ENCODE results near the gene SPTBN5. TPM values are rescaled to one million over a fixed set of nuclear protein-coding genes. Genes with fewer than 3 reads are reported as not detected.

Gene SPTBN5
- total RNA-seq, 1 experiment from 2014 or later, result 0.96 TPM

DNA sequence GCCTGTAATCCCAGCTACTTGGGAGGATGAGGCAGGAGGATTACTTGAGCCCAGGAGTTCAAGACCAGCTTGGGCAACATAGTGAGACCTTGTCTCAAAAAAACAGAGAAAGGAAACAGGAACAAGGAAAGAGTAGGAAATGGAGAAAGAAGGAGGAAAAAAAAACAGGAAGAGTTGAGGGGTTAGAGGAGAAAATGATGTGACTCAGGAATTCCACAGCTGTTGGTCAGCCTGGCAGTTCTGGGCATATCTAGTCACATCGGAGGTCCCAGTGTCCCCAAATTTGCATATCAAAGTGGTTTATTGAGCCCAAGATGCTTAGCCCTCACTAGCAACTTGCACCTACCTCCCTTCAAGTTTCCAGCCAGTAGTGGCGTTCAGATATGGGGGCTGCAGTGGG, 84.7 kb downstream of the SPTBN5 start:
- POLR2A ChIA-PET, result no interaction called here
- Histone ChIP-seq H3K9ac (ENCODE audit: low read length) (no peak overlapping the region), H3K27ac (ENCODE audit: low read depth, low read length) (no peak overlapping the region), H3K4me3 (replicated peaks in 1 of 2; ENCODE audit: low read depth in 1 of 2, low read length in 2 of 2) (no peak overlapping the region), H3K36me3 (ENCODE audit: control insufficient read depth in 1 of 2, insufficient read depth in 2 of 2, low read length in 2 of 2) (no peaks in the 10 kb centered on the region; a peak in 1 of 4 replicates), H2AFZ (ENCODE audit: low read depth, low read length, poor library complexity, severe bottlenecking) (no peak overlapping the region), H3K4me1 (ENCODE audit: control insufficient read depth in 1 of 2, insufficient read depth in 2 of 2, low read length in 2 of 2) (peaks cover 12 to 21% of the 10 kb centered on the region in 2 experiments; a peak in 3 of 4 replicates), H3K4me2 (ENCODE audit: low read length) (no peak overlapping the region), H3K79me2 (ENCODE audit: insufficient read depth, low read length) (no peaks in the 10 kb centered on the region), H3K9me2 (ENCODE audit: insufficient read depth) (no peaks in the 10 kb centered on the region), H3K9me3 (ENCODE audit: control insufficient read depth in 1 of 2, insufficient read depth in 1 of 2, low read depth in 1 of 2, low read length in 2 of 2) (no peaks in the 10 kb centered on the region), H4K20me1 (ENCODE audit: insufficient read depth) (no peaks in the 10 kb centered on the region), H3K27me3 (ENCODE audit: insufficient read depth, low read length) (no peaks in the 10 kb centered on the region)
- intact Hi-C loops (cut with micrococcal nuclease), result no loop called here
- no peak for DNase-seq (ENCODE audit: low read depth, low spot score)
- RAD21 ChIA-PET (ENCODE audit: low non-redundant PET in 1 of 2, low total read pairs in 2 of 2, uncharacterized antibody in 2 of 2, unreplicated experiment in 2 of 2), result interaction anchor here in 1 of 2 experiments (1.0 kb wide), 1 partner anchor 36 kb away, joined by 3 read pairs; no protein-coding TSS in a partner anchor
- TF ChIP-seq YY1 (IDR thresholded peaks at IDR 0.05; ENCODE audit: extremely low read depth, insufficient replicate concordance, low read depth, low read length) (no peak), CEBPB (IDR thresholded peaks at IDR 0.05; ENCODE audit: low read depth) (no peak), ATF3 (IDR thresholded peaks at IDR 0.05) (no peak), EGR1 (IDR thresholded peaks at IDR 0.05; ENCODE audit: low read depth) (no peak), MAX (IDR thresholded peaks at IDR 0.05) (no peak), EZH2phosphoT487 (IDR thresholded peaks at IDR 0.05; ENCODE audit: borderline replicate concordance) (no peak), SP1 (IDR thresholded peaks at IDR 0.05; ENCODE audit: low read depth) (no peak), POLR2A (IDR thresholded peaks at IDR 0.05; ENCODE audit: borderline replicate concordance, extremely low read depth, insufficient read depth, insufficient read length) (no peak), ZBTB33 (IDR thresholded peaks at IDR 0.05; ENCODE audit: extremely low read depth, insufficient replicate concordance, low read length) (no peak), CBX3 (IDR thresholded peaks at IDR 0.05; ENCODE audit: low read depth) (no peak), TCF7L2 (IDR thresholded peaks at IDR 0.05; ENCODE audit: borderline replicate concordance, extremely low read depth, insufficient read depth, insufficient read length) (no peak)
- TF ChIP-seq, protein P1, sequence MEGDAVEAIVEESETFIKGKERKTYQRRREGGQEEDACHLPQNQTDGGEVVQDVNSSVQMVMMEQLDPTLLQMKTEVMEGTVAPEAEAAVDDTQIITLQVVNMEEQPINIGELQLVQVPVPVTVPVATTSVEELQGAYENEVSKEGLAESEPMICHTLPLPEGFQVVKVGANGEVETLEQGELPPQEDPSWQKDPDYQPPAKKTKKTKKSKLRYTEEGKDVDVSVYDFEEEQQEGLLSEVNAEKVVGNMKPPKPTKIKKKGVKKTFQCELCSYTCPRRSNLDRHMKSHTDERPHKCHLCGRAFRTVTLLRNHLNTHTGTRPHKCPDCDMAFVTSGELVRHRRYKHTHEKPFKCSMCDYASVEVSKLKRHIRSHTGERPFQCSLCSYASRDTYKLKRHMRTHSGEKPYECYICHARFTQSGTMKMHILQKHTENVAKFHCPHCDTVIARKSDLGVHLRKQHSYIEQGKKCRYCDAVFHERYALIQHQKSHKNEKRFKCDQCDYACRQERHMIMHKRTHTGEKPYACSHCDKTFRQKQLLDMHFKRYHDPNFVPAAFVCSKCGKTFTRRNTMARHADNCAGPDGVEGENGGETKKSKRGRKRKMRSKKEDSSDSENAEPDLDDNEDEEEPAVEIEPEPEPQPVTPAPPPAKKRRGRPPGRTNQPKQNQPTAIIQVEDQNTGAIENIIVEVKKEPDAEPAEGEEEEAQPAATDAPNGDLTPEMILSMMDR (IDR thresholded peaks at IDR 0.05 in 2 of 3, conservative IDR thresholded peaks at IDR 0.05 in 1 of 3; ENCODE audit: borderline replicate concordance in 1 of 3, insufficient read depth in 1 of 3, low read depth in 2 of 3, low read length in 2 of 3), result no peak
- no TSS peak for BruUV-seq (replicated peaks)
- CTCF ChIA-PET, result interaction anchor here (5.7 kb wide), 1 partner anchor 36 kb away, joined by 125 read pairs; the partner anchor contains the start of gene MAPKBP1
- no peak for ATAC-seq

Measured in HCT116 (cell line).